Liver (tissue), 9 donors: ENCODE results near the gene MISP. TPM values are rescaled to one million over a fixed set of nuclear protein-coding genes. Genes with fewer than 3 reads are reported as not detected.

Source experiments
- DNase-seq: peaks from one replicate; pipeline ENCODE4 v3.0.0-alpha.2; 2017; ENCODE audit warnings: low spot score
- H3K27ac ChIP-seq, 2 donors: one replicate each; pipeline ENCODE4 v1.7.0; 2013; ENCODE audit warnings: inconsistent platforms in 2 of 2, low read length in 2 of 2, control low read depth in 1 of 2, low read depth in 1 of 2, mild to moderate bottlenecking in 1 of 2
- H3K27me3 ChIP-seq, 4 donors: one replicate each; pipeline versions ENCODE4 v1.6.1 to v1.7.0; 2013; ENCODE audit warnings: low read length in 3 of 4, inconsistent platforms in 1 of 4, mild to moderate bottlenecking in 1 of 4, moderate library complexity in 1 of 4; ENCODE audit not compliant: control insufficient read depth in 4 of 4, insufficient read depth in 4 of 4
- H3K36me3 ChIP-seq, 4 donors: one replicate each; pipeline versions ENCODE4 v1.6.1 to v1.7.0; 2013; ENCODE audit warnings: low read length in 3 of 4, mild to moderate bottlenecking in 3 of 4, low read depth in 1 of 4, moderate library complexity in 1 of 4; ENCODE audit not compliant: control insufficient read depth in 4 of 4, insufficient read depth in 3 of 4
- H3K4me1 ChIP-seq, 4 donors: one replicate each; pipeline versions ENCODE4 v1.6.1 to v1.7.0; 2013; ENCODE audit warnings: low read length in 3 of 4, mild to moderate bottlenecking in 3 of 4, moderate library complexity in 1 of 4; ENCODE audit not compliant: control insufficient read depth in 4 of 4, insufficient read depth in 4 of 4
- H3K4me3 ChIP-seq, 3 donors: one replicate each; pipeline versions ENCODE4 v1.6.1 to v1.7.0; 2013; ENCODE audit warnings: low read length in 3 of 3, control low read depth in 1 of 3, low read depth in 1 of 3, mild to moderate bottlenecking in 1 of 3
- H3K9ac ChIP-seq, 2 donors: one replicate each; pipeline ENCODE4 v1.7.0; 2013; ENCODE audit warnings: low read length in 2 of 2, mild to moderate bottlenecking in 2 of 2, moderate library complexity in 2 of 2, control low read depth in 1 of 2, low read depth in 1 of 2
- H3K9me3 ChIP-seq, 4 donors: one replicate each; pipeline versions ENCODE4 v1.6.1 to v1.7.0; 2013; ENCODE audit warnings: low read length in 3 of 4; ENCODE audit not compliant: control insufficient read depth in 4 of 4
- CTCF ChIP-seq: fragments of 150-350 bp; IDR thresholded peaks from 2 replicates; pipeline ENCODE4 v1.5.1; 2017; ENCODE audit warnings: improper control_type of control experiment, low read depth, low read length; ENCODE audit not compliant: missing input control
- EGR1 ChIP-seq, 2 donors: IDR thresholded peaks; 2 replicates each; pipeline ENCODE4 v1.6.1; 2016 to 2018; ENCODE audit warnings: antibody characterized with exemption in 2 of 2, low read depth in 2 of 2
- FOXA1 ChIP-seq: IDR thresholded peaks from 2 replicates; pipeline ENCODE4 v1.6.1; 2016; ENCODE audit warnings: antibody characterized with exemption
- FOXA2 ChIP-seq: IDR thresholded peaks from 2 replicates; pipeline ENCODE4 v1.6.1; 2016; ENCODE audit warnings: antibody characterized with exemption
- HNF4A ChIP-seq, 2 donors: conservative IDR thresholded peaks; 2 replicates each; pipeline ENCODE4 v1.6.1; 2016; ENCODE audit warnings: antibody characterized with exemption in 2 of 2, mild to moderate bottlenecking in 2 of 2
- HNF4G ChIP-seq: IDR thresholded peaks from 2 replicates; pipeline ENCODE4 v1.6.1; 2016; ENCODE audit warnings: antibody characterized with exemption
- JUND ChIP-seq, 2 donors: IDR thresholded peaks; 2 replicates each; pipeline ENCODE4 v1.6.1; 2016; ENCODE audit warnings: antibody characterized with exemption in 2 of 2
- NR2F2 ChIP-seq: IDR thresholded peaks from 2 replicates; pipeline ENCODE4 v1.6.1; 2016; ENCODE audit warnings: antibody characterized with exemption
- RAD21 ChIP-seq, 2 donors: IDR thresholded peaks; 2 replicates each; pipeline ENCODE4 v1.6.1; 2016; ENCODE audit warnings: antibody characterized with exemption in 2 of 2, mild to moderate bottlenecking in 2 of 2
- RXRA ChIP-seq, 2 donors: IDR thresholded peaks; 2 replicates each; pipeline ENCODE4 v1.6.1; 2017 to 2018; ENCODE audit warnings: antibody characterized with exemption in 2 of 2, mild to moderate bottlenecking in 1 of 2
- SP1 ChIP-seq: IDR thresholded peaks from 2 replicates; pipeline ENCODE4 v1.6.1; 2018; ENCODE audit warnings: antibody characterized with exemption, mild to moderate bottlenecking
- TAF1 ChIP-seq: conservative IDR thresholded peaks from 2 replicates; pipeline ENCODE4 v1.6.1; 2016; ENCODE audit warnings: antibody characterized with exemption, mild to moderate bottlenecking
- ZBTB33 ChIP-seq: IDR thresholded peaks from 2 replicates; pipeline ENCODE4 v1.6.1; 2016; ENCODE audit warnings: antibody characterized with exemption
- WGBS: extraction: QIAGEN DNeasy Blood & Tissue Kit; methylation state at CpG from one replicate; pipeline ENCODE4 v1.1.7; 2013; 5-methylcytosine and 5-hydroxymethylcytosine counted together
- polyA plus RNA-seq, 2 donors: library from polyadenylated mRNA; stranded (reverse) in 1 of 2; unstranded in 1 of 2; fragments of 200-250 nt in 1 of 2; fragments of >200 nt in 1 of 2; fragmentation: Nextera tagmentation in 1 of 2; extraction: Ambion mirVana in 1 of 2; gene quantifications; one replicate each; pipeline versions ENCODE4 v1.2.1 to v1.2.3, GENCODE V29; 2013 to 2015
- total RNA-seq, 2 donors: library from RNA; depleted of rRNA; stranded (reverse); fragments of >200 nt; gene quantifications; one replicate each; pipeline ENCODE4 v1.2.3, GENCODE V29; 2014
- TF ChIP-seq, protein P1 (sequence below): IDR thresholded peaks from 2 replicates; pipeline ENCODE4 v1.6.1; 2016; ENCODE audit warnings: antibody characterized with exemption
- TF ChIP-seq, protein P2 (sequence below): IDR thresholded peaks from 2 replicates; pipeline ENCODE4 v1.6.1; 2016; ENCODE audit warnings: antibody characterized with exemption, mild to moderate bottlenecking
- TF ChIP-seq, protein P3 (sequence below): IDR thresholded peaks from 2 replicates; pipeline ENCODE4 v1.6.1; 2016; ENCODE audit warnings: antibody characterized with exemption
- donor health status: healthy.
- donor health status: healthy.
- donor health status: healthy.
- donor health status: healthy.
- donor health status: healthy.

MISP gene
- total and polyA plus RNA-seq, 4 donors, result 0.05 to 0.08 TPM; not detected in 2

GRCh38 chr19:741506-742131 lies 9.3 kb upstream of the MISP start:
- H3K9me3 ChIP-seq, result no peaks in the 10 kb centered on the region
- no peaks in the 10 kb centered on the region for H3K27me3 ChIP-seq
- 83% methylated on average over 18 of the region's 19 CpGs for WGBS
- DNase-seq, result no peak
- H3K27ac ChIP-seq, result no peak overlapping the region
- TF ChIP-seq, protein P1, sequence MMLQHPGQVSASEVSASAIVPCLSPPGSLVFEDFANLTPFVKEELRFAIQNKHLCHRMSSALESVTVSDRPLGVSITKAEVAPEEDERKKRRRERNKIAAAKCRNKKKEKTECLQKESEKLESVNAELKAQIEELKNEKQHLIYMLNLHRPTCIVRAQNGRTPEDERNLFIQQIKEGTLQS, result no peak
- TF ChIP-seq ZBTB33 (no peak), EGR1 (IDR thresholded peaks at IDR 0.05; ENCODE audit: low read depth in 2 of 2) (no peak), CTCF (no peak), SP1 (no peak), NR2F2 (no peak)
- TF ChIP-seq, protein P2, sequence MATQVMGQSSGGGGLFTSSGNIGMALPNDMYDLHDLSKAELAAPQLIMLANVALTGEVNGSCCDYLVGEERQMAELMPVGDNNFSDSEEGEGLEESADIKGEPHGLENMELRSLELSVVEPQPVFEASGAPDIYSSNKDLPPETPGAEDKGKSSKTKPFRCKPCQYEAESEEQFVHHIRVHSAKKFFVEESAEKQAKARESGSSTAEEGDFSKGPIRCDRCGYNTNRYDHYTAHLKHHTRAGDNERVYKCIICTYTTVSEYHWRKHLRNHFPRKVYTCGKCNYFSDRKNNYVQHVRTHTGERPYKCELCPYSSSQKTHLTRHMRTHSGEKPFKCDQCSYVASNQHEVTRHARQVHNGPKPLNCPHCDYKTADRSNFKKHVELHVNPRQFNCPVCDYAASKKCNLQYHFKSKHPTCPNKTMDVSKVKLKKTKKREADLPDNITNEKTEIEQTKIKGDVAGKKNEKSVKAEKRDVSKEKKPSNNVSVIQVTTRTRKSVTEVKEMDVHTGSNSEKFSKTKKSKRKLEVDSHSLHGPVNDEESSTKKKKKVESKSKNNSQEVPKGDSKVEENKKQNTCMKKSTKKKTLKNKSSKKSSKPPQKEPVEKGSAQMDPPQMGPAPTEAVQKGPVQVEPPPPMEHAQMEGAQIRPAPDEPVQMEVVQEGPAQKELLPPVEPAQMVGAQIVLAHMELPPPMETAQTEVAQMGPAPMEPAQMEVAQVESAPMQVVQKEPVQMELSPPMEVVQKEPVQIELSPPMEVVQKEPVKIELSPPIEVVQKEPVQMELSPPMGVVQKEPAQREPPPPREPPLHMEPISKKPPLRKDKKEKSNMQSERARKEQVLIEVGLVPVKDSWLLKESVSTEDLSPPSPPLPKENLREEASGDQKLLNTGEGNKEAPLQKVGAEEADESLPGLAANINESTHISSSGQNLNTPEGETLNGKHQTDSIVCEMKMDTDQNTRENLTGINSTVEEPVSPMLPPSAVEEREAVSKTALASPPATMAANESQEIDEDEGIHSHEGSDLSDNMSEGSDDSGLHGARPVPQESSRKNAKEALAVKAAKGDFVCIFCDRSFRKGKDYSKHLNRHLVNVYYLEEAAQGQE, result no peak
- TF ChIP-seq, protein P3, sequence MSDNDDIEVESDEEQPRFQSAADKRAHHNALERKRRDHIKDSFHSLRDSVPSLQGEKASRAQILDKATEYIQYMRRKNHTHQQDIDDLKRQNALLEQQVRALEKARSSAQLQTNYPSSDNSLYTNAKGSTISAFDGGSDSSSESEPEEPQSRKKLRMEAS, result no peak
- no peak overlapping the region for H3K4me3 ChIP-seq
- H3K36me3 ChIP-seq, result no peaks in the 10 kb centered on the region
- H3K9ac ChIP-seq, result no peak overlapping the region
- H3K4me1 ChIP-seq, result peaks cover 0 to 14% (median 4%) of the 10 kb centered on the region in 4 donors

GRCh38 chr19:742540-743075 lies 8.3 kb upstream of the MISP start:
- peaks cover 0 to 14% (median 4%) of the 10 kb centered on the region in 4 donors for H3K4me1 ChIP-seq
- no peak overlapping the region for H3K27ac ChIP-seq
- no peak overlapping the region for H3K9ac ChIP-seq
- no peaks in the 10 kb centered on the region for H3K27me3 ChIP-seq
- 95% methylated on average over 24 of the region's 24 CpGs for WGBS
- DNase-seq, result no peak
- TF ChIP-seq SP1 (no peak), FOXA2 (no peak), RAD21 (IDR thresholded peaks at IDR 0.05) (no peak), HNF4A (conservative IDR thresholded peaks at IDR 0.05) (no peak), HNF4G (no peak), JUND (IDR thresholded peaks at IDR 0.05) (no peak), NR2F2 (no peak), EGR1 (IDR thresholded peaks at IDR 0.05; ENCODE audit: low read depth in 2 of 2) (no peak), FOXA1 (no peak), TAF1 (no peak), RXRA (IDR thresholded peaks at IDR 0.05) (no peak)
- TF ChIP-seq, protein P2, result no peak
- TF ChIP-seq, protein P1, result no peak
- TF ChIP-seq, protein P3, result no peak
- H3K9me3 ChIP-seq, result no peaks in the 10 kb centered on the region
- no peak overlapping the region for H3K4me3 ChIP-seq
- H3K36me3 ChIP-seq, result no peaks in the 10 kb centered on the region
